ENCODE results near the gene P3H4. TPM values are rescaled to one million over a fixed set of nuclear protein-coding genes. Genes with fewer than 3 reads are reported as not detected.
"Not testable (repeated sequence)": the region's sequence is repeated elsewhere in the genome, so short reads cannot be mapped to it uniquely, and the experiment has no call there.

P3H4 gene
- total RNA-seq, 4 donors from 2014 or later = 24.5 to 59.2 (median 34.9) TPM

DNA sequence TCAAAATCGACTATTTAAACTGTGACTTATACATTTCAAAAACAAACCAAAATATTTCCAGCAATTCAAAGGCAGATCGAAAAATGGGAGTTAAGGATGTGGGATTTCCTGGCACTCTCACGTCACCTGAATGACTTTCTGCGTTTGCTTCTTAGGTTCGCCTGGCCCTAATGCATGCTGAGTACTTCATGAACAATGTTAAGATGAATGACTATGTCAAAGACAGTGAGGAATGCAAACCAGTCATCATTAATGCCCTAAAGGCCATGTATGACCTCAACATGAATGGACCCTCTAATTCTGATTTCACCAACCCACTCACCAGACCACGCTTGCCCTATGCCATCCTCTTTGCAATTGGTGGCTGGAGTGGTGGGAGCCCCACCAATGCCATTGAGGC lies 33.2 kb upstream of the P3H4 start:
- intact Hi-C loops (cut with DNase I) = no loop called here
- 94 to 96% methylated on average over 6 of the region's 6 CpGs for WGBS, 2 donors
- Histone ChIP-seq H3K27me3 (no peaks in the 10 kb centered on the region), H3K36me3 (no peaks in the 10 kb centered on the region), H3K9me3 (no peaks in the 10 kb centered on the region), H3K27ac (no peak overlapping the region), H3K4me1 (peaks cover 33 to 41% of the 10 kb centered on the region in 2 donors), H3K4me3 (replicated peaks in 1 of 3) (no peak overlapping the region)
- TF ChIP-seq, protein P1, sequence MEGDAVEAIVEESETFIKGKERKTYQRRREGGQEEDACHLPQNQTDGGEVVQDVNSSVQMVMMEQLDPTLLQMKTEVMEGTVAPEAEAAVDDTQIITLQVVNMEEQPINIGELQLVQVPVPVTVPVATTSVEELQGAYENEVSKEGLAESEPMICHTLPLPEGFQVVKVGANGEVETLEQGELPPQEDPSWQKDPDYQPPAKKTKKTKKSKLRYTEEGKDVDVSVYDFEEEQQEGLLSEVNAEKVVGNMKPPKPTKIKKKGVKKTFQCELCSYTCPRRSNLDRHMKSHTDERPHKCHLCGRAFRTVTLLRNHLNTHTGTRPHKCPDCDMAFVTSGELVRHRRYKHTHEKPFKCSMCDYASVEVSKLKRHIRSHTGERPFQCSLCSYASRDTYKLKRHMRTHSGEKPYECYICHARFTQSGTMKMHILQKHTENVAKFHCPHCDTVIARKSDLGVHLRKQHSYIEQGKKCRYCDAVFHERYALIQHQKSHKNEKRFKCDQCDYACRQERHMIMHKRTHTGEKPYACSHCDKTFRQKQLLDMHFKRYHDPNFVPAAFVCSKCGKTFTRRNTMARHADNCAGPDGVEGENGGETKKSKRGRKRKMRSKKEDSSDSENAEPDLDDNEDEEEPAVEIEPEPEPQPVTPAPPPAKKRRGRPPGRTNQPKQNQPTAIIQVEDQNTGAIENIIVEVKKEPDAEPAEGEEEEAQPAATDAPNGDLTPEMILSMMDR (IDR thresholded peaks at IDR 0.05) = no peak
- no peak for TF ChIP-seq POLR2A (IDR thresholded peaks at IDR 0.05)
- no peak for DNase-seq

DNA sequence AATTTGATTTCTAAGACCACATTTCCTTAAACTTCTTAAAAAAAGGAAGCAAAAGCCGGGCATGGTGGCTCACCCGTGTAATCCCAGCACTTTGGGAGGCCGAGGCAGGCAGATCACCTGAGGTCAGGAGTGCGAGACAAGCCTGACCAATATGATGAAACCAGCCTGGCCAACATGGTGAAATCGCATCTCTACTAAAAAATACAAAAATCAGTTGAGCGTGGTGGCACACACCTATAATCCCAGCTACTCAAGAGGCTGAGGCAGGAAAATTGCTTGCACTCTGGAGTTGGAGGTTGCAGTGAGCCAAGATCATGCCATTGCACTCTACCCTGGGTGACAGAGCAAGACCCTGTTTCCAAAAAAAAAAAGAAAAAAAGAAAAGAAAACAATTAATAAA lies 29.0 kb upstream of the P3H4 start:
- intact Hi-C loops (cut with DNase I); H3K4me3 ChIP-seq (replicated peaks in 1 of 3); H3K36me3 ChIP-seq; H3K27me3 ChIP-seq; H3K9me3 ChIP-seq: not testable (repeated sequence)
- DNase-seq = peak; percentile 81 to 83
- WGBS, 2 donors = 40 to 41% methylated on average over 6 of the region's 6 CpGs
- Histone ChIP-seq H3K27ac (peak overlapping the region; percentile 53 to 82 (median 78)), H3K4me1 (peaks cover 16 to 19% of the 10 kb centered on the region in 2 donors)

DNA sequence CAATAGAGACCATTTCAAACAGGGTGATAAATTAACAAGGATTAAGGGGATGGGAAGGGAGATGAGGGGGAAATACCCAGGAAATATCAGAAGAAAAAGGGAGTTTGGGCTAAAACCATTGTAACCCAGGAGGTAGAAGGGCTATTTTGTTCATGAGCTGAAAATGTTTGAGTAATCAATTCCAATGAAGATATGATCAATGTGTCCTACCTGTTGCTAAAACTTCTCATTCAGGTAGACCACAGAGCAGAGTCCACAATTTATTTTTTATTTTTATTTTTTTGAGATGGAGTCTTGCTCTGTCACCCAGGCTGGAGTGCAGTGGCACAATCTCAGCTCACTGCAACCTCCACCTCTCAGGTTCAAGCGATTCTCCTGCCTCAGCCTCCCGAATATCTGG lies 27.7 kb upstream of the P3H4 start:
- intact Hi-C loops (cut with DNase I); H3K4me3 ChIP-seq (replicated peaks in 1 of 3); H3K36me3 ChIP-seq; DNase-seq; H3K9me3 ChIP-seq; H3K27me3 ChIP-seq: not testable (repeated sequence)
- 98 to 99% methylated on average over 2 of the region's 2 CpGs for WGBS, 2 donors
- H3K27ac ChIP-seq = peak overlapping the region in 1 of 3 donors; percentile 75
- H3K4me1 ChIP-seq = peaks cover 25 to 26% of the 10 kb centered on the region in 2 donors

DNA sequence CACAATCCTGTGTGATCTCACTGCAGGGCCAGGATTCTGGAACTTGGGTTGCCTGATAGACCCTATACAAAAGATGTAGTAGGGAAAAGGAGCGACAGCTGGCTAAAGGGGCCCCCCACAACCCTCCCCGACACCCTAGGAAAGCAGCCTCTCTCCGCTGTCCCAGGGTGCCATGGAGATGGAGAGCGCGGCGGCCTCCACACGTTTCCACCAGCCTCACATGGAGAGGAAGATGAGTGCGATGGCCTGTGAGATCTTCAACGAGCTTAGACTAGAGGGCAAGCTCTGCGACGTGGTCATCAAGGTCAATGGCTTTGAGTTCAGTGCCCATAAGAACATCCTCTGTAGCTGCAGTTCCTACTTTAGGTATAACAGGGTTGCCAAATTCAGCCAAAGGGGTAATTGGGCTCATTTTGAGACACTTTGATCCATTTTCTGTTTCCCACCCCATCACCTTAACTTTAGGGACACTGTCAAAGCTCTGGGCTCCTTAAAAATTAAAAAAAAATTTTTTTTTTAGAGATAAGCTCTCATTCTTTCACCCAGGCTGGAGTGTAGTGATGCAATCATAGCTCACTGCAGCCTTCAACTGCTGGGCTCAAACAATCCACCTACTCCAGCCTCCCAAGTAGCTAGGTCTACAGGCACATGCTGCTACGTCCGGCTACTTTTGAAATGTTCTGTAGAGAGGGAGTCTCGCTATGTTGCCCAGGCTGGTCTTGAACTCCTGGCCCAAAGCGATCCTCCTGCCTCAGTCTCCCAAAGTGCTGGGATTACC lies 26.2 kb upstream of the P3H4 start, which contains the start of gene KLHL10:
Gene KLHL10 (plus strand): TSS at position 65 of the 778 bp plus-strand sequence. CDS start 108 bp downstream, at position 173.
- DNase-seq = no peak
- Histone ChIP-seq H3K4me3 (replicated peaks in 1 of 3) (no peak within 1 kb of the TSS), H3K36me3 (no peaks in the 10 kb centered on the region), H3K27me3 (no peaks in the 10 kb centered on the region), H3K9me3 (no peaks in the 10 kb centered on the region), H3K27ac (peak within 1 kb of the TSS; percentile 79 to 92 (median 88)), H3K4me1 (peaks cover 26% of the 10 kb centered on the region in 2 donors)
- no peak for TF ChIP-seq POLR2A (IDR thresholded peaks at IDR 0.05)
- WGBS, 2 donors = 84 to 90% methylated on average over 14 to 15 of the region's 15 CpGs
- intact Hi-C loops (cut with DNase I) = no loop called here

DNA sequence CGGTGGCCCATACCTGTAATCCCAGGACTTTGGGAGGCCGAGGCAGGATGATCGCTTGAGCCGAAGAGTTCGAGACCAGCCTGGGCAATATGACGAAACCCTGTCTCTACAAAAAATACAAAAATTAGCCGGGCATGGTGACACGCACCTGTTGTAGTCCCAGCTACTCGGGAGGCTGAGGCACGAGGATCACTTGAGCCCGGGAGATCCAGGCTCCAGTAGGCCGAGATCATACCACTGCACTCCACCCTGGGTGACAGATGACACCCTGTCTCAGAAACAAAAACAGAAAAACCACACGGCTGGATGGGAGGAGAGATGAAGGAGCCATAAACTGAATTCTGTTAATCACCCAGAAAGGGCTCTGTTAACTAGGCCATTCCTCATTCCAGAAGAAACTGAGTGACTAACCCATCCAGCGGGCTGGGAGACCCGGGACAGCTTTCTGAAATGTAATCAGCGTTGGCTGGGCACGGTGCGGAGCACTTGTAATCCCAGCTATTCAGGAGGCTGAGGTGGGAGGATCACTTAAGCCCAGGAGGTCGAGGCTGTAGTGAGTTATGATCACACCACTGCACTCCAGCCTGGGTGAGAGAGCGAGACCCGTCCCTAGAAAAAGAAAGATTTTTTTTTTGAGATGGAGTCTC lies 24.9 kb upstream of the P3H4 start:
- H3K27ac ChIP-seq = peak overlapping the region; percentile 79 to 92 (median 88)
- H3K36me3 ChIP-seq = peaks cover 0 to 6% of the 10 kb centered on the region in 2 donors
- H3K4me3 ChIP-seq (replicated peaks in 1 of 3) = peak overlapping the region in 1 of 3 donors; percentile 93
- peaks cover 26% of the 10 kb centered on the region in 2 donors for H3K4me1 ChIP-seq
- peak in 1 of 2 donors; percentile 28 for DNase-seq
- TF ChIP-seq POLR2A (IDR thresholded peaks at IDR 0.05) = no peak
- TF ChIP-seq, protein P1 (IDR thresholded peaks at IDR 0.05) = no peak
- H3K9me3 ChIP-seq = no peaks in the 10 kb centered on the region
- intact Hi-C loops (cut with DNase I) = no loop called here
- no peaks in the 10 kb centered on the region for H3K27me3 ChIP-seq
- 43 to 52% methylated on average over 20 to 21 of the region's 21 CpGs for WGBS, 2 donors

DNA sequence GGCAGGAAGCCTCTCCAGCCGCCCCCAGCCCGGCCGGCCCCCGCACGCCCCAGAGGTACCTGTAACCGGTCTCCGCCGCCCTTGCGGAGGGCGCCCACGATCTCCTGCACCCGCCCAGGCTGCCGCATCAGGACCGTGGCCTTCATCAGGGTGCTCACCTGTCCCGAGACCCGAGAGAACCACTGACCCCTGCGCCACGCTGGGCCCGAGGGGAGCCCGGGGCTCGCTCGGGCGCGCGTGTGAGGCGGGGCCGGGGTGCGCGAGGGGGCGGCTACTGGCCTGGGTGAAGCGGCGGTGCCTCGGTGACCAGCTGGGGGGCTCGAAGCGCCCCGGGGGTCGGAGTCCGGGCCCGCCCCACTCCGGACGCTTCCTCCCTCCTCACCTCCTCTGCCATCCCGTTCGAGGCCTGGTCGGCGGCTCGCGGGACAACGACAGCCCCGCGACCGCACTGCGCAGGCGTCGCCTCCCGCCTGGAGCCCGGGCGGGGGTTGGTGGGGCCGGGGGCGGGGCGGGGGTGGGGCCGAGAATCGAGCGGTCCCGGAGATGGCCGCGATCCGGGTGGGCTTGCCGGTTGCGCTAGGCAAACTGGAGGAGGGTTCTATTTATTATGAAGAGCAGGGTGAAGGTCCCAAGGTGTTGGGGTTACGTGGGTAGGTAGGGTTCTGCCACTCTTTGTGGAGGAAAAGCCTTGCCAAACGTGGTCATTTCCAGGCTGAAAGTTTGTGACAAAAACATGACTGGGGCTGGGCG lies 24.2 kb upstream of the P3H4 start, which contains the start of gene NT5C3B:
Gene NT5C3B (minus strand): TSS at position 433 of the 750 bp plus-strand sequence. CDS start 39 bp downstream, at position 394.
- Histone ChIP-seq H3K4me1 (peaks cover 19 to 21% of the 10 kb centered on the region in 2 donors), H3K27me3 (no peaks in the 10 kb centered on the region), H3K27ac (peak within 1 kb of the TSS; percentile 79 to 92 (median 88)), H3K36me3 (peaks cover 0 to 11% of the 10 kb centered on the region in 2 donors), H3K9me3 (no peaks in the 10 kb centered on the region), H3K4me3 (replicated peaks in 1 of 3) (peak within 1 kb of the TSS; percentile 61 to 93 (median 93))
- peak; percentile 63 to 69 for DNase-seq
- TF ChIP-seq, protein P1 (IDR thresholded peaks at IDR 0.05) = no peak
- TF ChIP-seq POLR2A (IDR thresholded peaks at IDR 0.05) = peak in 1 of 2 donors; percentile 62
- intact Hi-C loops (cut with DNase I) = no loop called here
- WGBS, 2 donors = 1% methylated on average over 16 to 48 of the region's 72 CpGs

All from thyroid gland (tissue), 4 donors.